GF-D8 (cell line): ENCODE data around the gene RCOR1.
A peak's percentile ranks its signal among the peaks of the same experiment; 100 is the strongest.

Experiments
- DNase-seq: peaks from one replicate; lab custom pipeline; 2025; lab: John Stamatoyannopoulos, UW

Gene RCOR1

GRCh38 chr14:102678394-102678793, 85.9 kb downstream of the RCOR1 start:
- no peak for DNase-seq

DNA sequence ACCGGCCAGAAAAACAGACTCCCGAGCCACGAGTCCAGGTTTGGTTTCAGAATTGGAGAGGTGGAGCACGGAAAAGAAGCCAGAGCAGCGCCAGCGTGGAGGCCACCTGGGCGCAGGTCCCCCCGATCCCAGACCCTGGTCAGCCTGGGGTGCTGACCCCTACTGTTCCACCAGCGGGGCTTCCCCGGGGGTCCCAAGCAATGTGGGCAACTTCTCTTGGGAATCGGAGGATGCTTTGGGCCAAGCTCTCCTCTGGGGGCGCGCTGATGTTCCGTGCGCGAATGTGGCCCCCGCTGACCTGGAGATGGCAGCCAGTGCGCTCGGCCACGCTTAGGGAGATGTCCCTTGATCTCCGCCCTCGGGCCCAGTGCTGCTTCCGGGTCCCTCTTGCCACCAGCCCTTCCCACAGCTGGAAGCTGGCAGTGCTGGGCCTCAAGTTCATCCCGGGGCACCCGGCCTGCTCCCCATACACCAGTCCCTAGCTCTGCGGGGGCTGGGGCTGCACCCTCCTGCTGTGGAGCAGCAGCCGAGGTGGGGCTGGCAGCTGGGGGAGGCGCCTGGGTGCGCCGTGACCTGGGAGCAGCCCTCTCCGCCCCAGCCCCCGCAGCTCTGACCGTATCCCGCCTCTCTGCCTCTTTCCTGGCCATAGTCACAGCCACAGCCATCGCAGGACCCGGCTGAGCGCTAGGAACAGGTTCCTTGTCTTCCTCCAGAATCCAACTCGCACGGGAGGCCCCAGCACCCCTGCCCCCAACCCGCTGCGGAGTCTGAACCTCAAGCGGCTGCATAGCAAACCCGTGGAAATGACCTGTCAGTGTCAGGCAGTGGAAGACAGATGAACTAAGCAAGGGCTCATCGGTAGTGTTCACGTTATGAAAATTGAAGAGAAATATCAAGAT, 91.2 kb downstream of the RCOR1 start:
- no peak for DNase-seq

GRCh38 chr14:102684298-102684663, 91.8 kb downstream of the RCOR1 start:
- no peak for DNase-seq

- no peak for DNase-seq
Measured at GRCh38 chr14:102686196-102686801, 93.8 kb downstream of the RCOR1 start.

GRCh38 chr14:102688290-102688689, 95.8 kb downstream of the RCOR1 start:
- peak; percentile 36 for DNase-seq

DNA sequence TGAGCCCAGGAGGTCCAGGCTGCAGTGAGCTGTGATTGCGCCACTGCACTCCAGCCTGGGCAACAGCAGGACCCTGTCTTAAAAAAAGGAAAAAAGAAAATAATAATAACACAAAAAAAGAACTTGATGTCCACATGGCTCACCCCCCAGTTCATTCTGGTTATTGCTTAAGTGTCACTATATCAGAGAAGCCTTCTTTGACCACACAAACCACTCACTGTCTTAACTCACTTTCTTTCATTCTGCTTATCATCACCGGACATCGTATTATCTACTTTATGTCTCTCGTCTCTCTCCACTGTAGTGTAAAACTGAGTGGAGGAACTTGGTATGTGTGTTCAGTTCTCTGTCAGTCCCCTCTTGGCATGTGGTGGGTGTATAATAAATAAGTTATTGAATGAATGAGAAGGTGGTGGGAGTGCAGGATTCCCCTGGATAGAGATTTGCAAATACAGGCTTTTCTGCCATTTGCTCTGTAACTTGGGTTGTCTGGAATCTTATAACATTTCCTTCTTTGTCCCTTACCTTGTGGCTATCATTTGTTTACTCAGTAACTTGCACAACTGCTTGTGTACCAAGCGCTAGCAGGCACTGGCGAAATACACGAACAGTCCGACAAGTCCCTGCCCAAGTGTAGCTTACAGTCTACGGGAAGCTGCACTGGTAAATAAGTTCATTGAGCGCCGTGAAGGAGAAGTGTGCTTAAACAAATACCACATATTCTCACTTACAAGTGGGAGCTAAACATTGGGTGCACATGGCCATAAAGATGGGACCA, 98.2 kb downstream of the RCOR1 start:
- peak; percentile 57 for DNase-seq

DNA sequence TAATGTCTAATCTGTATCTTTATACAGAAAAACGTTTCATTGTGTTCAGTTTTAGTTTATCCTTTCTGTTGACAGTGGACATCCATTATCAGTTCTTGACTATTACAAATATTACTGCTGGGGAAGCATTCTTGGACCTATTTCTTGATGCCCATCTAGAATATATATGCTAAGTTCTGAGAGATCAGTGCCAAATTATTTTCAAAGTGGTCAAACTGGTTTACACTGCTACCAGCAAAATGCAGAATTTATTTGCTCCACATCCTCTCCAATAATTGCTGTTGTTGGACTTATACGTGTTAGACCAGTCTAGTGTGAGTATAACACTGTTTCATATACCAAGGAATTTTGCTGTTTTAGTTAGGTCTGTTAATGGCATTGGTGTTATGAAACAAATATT, 99.3 kb downstream of the RCOR1 start:
- no peak for DNase-seq

DNA sequence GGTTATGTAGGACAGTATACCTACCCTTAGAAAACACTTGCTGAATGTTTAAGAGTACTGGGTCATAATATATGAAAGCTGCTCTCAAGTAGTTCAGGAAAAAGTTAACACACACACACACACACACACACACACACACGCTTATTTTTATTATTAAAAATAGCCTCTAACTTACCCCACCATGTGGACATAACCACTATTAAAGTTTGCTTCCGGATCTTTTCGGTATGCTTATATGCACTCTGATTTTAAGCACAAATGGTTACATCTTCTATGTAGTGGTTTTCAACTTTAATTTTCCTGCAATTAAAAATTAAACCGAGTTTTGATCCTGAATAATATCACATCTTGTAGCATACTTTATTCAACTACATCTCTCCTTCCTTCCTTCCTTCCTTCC, 99.9 kb downstream of the RCOR1 start:
- no peak for DNase-seq

- no peak for DNase-seq
Measured at GRCh38 chr14:102693006-102693755, 100.7 kb downstream of the RCOR1 start.

GRCh38 chr14:102694530-102695166, 102.2 kb downstream of the RCOR1 start:
- DNase-seq: peak; percentile 1

GRCh38 chr14:102695167-102695555, 102.7 kb downstream of the RCOR1 start:
- no peak for DNase-seq

GRCh38 chr14:102696332-102696731, 103.9 kb downstream of the RCOR1 start:
- no peak for DNase-seq

DNA sequence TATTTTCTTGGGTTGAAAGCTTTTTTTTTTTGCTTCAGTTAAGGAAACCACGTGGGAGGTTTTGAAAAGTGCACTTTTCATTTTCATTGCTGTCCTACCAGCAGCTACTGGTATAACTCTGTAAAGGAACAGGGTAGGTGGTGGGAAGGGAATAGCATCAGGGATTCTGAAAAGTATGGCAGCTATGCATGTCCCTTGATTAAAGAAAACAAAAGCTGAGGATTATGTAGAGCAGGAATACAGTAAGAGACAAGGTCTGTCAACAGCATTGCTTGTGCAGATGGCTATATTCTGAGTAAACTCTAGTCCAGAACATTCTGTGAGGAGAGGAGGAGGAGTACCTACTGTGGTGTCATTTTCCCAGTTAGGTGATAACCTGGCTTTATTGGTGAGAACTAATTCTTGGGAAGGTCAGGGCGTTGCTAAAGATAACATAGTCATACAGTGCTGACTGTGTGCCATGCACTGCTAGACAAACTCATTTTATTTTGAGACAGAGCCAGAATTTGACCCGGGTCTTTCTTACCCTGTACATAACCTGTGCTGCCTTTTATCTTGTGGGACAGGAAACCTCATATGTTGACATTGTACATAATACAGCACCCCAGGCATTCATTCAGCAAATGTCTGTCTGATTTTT, 104.5 kb downstream of the RCOR1 start:
- DNase-seq: no peak

- no peak for DNase-seq
Measured at GRCh38 chr14:102697501-102697900, 105.1 kb downstream of the RCOR1 start.

GRCh38 chr14:102699416-102700110, 107.1 kb downstream of the RCOR1 start:
- DNase-seq: no peak

GRCh38 chr14:102708494-102708893, 116.0 kb downstream of the RCOR1 start:
- DNase-seq: no peak

DNA sequence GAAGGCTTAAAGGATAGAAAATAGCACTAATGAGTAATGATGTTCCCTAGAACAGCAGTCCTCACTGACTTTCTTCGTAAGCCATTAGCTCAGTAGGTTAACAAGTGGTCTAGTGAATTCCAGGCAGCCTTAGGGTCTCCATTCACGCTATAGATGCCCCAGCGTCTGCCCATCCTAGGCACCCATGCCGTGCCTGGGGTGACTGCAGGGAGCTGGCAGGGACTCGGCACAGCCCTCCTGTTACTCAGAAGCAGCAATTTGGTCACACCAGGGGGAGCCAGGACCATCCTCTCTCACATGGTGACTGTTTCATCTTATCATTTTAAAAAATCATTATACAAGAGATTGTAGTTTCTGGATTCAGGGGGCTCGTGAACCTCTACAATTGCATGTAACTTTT, 118.8 kb downstream of the RCOR1 start:
- DNase-seq: no peak

- DNase-seq: no peak
Measured at GRCh38 chr14:102711946-102712345, 119.5 kb downstream of the RCOR1 start.

- DNase-seq: no peak
Measured at GRCh38 chr14:102717276-102717675, 124.8 kb downstream of the RCOR1 start.

DNA sequence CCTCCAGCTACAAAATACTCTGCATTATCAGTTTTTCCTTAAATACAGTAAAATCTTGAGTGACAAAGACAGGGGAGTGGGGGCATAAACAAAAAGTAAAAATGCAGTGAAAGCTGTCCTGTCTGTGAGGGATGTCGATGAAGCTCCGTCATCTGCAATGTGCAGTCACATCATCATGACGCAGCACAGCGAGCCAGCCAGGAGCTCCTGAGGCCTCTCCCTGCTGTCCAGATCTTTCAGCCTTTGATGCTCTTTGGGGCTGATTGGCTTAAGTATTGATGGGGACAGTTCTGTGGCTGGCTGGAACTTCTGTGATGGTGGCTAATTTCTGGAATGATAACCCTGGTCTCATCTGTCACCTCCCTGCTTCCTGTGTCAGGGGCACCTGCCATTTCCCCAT, 130.2 kb downstream of the RCOR1 start:
- DNase-seq: no peak

DNA sequence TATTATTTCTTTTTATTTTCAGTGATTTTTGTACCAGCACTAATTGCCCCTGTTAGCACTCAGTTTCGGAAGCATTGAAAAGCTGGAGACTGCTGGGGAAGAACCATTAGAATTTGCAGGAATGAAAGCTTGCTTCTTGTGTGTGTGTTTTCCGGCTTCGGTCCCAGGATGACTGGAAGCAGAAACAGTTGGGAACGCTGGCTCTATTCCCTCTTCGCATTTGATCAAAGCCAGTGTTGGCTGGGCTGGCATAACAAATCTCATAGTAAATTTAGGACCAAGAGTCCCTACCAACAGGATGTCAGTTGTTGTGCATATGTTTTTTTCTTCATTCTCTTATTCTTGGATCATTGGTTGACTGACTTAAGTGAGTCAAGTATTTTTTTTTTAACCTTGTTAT, 131.2 kb downstream of the RCOR1 start:
- DNase-seq: no peak
